ENCODE results near the gene ARHGAP23.
"Not testable (repeated sequence)": the region's sequence is repeated elsewhere in the genome, so short reads cannot be mapped to it uniquely, and the experiment has no call there.

DNA sequence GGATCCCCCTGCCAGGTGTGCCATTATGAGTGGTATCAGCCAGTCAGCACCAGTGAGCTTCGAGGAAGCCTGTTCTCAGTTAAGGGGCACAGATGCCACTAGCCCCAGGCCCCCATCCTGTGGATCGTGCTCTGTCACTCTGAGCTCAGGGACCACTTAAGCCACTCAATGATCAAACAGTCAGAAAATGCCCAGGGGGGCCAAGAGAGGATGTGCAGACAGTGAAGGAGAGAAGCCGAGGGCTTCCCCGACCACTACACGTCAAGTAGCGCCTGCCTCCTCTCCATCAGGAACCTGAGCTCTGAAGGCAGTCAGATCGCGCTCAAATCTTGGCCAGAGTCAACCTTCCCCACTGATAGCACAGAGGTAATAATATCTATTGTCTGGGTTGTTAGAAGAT, 98.3 kb downstream of the ARHGAP23 start:
- TF ChIP-seq, protein P1, sequence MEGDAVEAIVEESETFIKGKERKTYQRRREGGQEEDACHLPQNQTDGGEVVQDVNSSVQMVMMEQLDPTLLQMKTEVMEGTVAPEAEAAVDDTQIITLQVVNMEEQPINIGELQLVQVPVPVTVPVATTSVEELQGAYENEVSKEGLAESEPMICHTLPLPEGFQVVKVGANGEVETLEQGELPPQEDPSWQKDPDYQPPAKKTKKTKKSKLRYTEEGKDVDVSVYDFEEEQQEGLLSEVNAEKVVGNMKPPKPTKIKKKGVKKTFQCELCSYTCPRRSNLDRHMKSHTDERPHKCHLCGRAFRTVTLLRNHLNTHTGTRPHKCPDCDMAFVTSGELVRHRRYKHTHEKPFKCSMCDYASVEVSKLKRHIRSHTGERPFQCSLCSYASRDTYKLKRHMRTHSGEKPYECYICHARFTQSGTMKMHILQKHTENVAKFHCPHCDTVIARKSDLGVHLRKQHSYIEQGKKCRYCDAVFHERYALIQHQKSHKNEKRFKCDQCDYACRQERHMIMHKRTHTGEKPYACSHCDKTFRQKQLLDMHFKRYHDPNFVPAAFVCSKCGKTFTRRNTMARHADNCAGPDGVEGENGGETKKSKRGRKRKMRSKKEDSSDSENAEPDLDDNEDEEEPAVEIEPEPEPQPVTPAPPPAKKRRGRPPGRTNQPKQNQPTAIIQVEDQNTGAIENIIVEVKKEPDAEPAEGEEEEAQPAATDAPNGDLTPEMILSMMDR (conservative IDR thresholded peaks at IDR 0.05 in 1 of 2, IDR thresholded peaks at IDR 0.05 in 1 of 2; ENCODE audit: low read depth in 1 of 2, low read length in 2 of 2): not testable (repeated sequence)
- TF ChIP-seq EZH2 (IDR thresholded peaks at IDR 0.05; ENCODE audit: low read length, missing control alignments): not testable (repeated sequence)
